Skeletal muscle satellite cell (primary cell): Measurements from ENCODE around the gene TBRG4.
A peak's percentile ranks its signal among the peaks of the same experiment; 100 is the strongest.

Source experiments
- H3K27me3 ChIP-seq: 2 replicates; pipeline ENCODE4 v1.7.0; 2013; ENCODE audit warnings: low read length; ENCODE audit not compliant: control insufficient read depth, insufficient read depth
- H3K36me3 ChIP-seq: 2 replicates; pipeline ENCODE4 v1.7.0; 2013; ENCODE audit warnings: mild to moderate bottlenecking, control low read depth, low read length; ENCODE audit not compliant: insufficient read depth
- H3K4me1 ChIP-seq: 2 replicates; pipeline ENCODE4 v1.7.0; 2013; ENCODE audit warnings: low read length; ENCODE audit not compliant: control insufficient read depth, insufficient read depth
- H3K4me2 ChIP-seq: 2 replicates; pipeline ENCODE4 v1.7.0; 2013; ENCODE audit warnings: mild to moderate bottlenecking, low read length
- H3K4me3 ChIP-seq: 2 replicates; pipeline ENCODE4 v1.7.0; 2013; ENCODE audit warnings: low read length
- H3K9ac ChIP-seq: 2 replicates; pipeline ENCODE4 v1.7.0; 2013; ENCODE audit warnings: mild to moderate bottlenecking, low read depth, low read length, moderate library complexity
- H3K9me3 ChIP-seq: replicated peaks from 2 replicates; pipeline ENCODE4 v1.7.0; 2013; ENCODE audit warnings: mild to moderate bottlenecking, control low read depth, low read length

The TBRG4 gene

GRCh38 chr7:45098983-45099839 is 12.3 kb downstream of the TBRG4 start:
- no peak overlapping the region for H3K9ac ChIP-seq
- H3K4me2 ChIP-seq = no peak overlapping the region
- H3K4me1 ChIP-seq = no peaks in the 10 kb centered on the region
- peaks cover 52% of the 10 kb centered on the region for H3K36me3 ChIP-seq
- H3K4me3 ChIP-seq = no peak overlapping the region
- H3K9me3 ChIP-seq = no peaks in the 10 kb centered on the region
- no peaks in the 10 kb centered on the region for H3K27me3 ChIP-seq

GRCh38 chr7:45092931-45093235 is 18.6 kb downstream of the TBRG4 start:
- no peak overlapping the region for H3K4me2 ChIP-seq
- no peak overlapping the region for H3K9ac ChIP-seq
- no peaks in the 10 kb centered on the region for H3K9me3 ChIP-seq
- H3K27me3 ChIP-seq = peaks cover 6% of the 10 kb centered on the region
- no peak overlapping the region for H3K4me3 ChIP-seq
- peaks cover 16% of the 10 kb centered on the region for H3K4me1 ChIP-seq
- no peaks in the 10 kb centered on the region for H3K36me3 ChIP-seq

- H3K4me2 ChIP-seq = peak overlapping the region; percentile 23
- no peaks in the 10 kb centered on the region for H3K9me3 ChIP-seq
- H3K36me3 ChIP-seq = no peaks in the 10 kb centered on the region
- H3K27me3 ChIP-seq = peaks cover 6% of the 10 kb centered on the region
- H3K9ac ChIP-seq = no peak overlapping the region
- peaks cover 16% of the 10 kb centered on the region for H3K4me1 ChIP-seq
- H3K4me3 ChIP-seq = no peak overlapping the region
Observed at GRCh38 chr7:45092100-45092930, 19.2 kb downstream of the TBRG4 start.

GRCh38 chr7:45089341-45089891 is 22.1 kb downstream of the TBRG4 start:
- Histone ChIP-seq H3K9ac (peak overlapping the region; percentile 46), H3K9me3 (no peaks in the 10 kb centered on the region), H3K27me3 (peaks cover 6% of the 10 kb centered on the region), H3K4me2 (peak overlapping the region; percentile 91), H3K36me3 (no peaks in the 10 kb centered on the region), H3K4me1 (peaks cover 16% of the 10 kb centered on the region), H3K4me3 (peak overlapping the region; percentile 73)

GRCh38 chr7:45088821-45089340 is 22.6 kb downstream of the TBRG4 start, which contains the start of gene NACAD:
TSS of gene NACAD (minus strand) at chr7:45088969. CDS start at chr7:45088894, 75 bp downstream.
- H3K4me1 ChIP-seq = peaks cover 16% of the 10 kb centered on the region
- H3K27me3 ChIP-seq = peaks cover 6% of the 10 kb centered on the region
- H3K9ac ChIP-seq = peak within 1 kb of the TSS; percentile 46
- no peaks in the 10 kb centered on the region for H3K9me3 ChIP-seq
- H3K4me3 ChIP-seq = peak within 1 kb of the TSS; percentile 73
- H3K4me2 ChIP-seq = peak within 1 kb of the TSS; percentile 91
- no peaks in the 10 kb centered on the region for H3K36me3 ChIP-seq

GRCh38 chr7:45088146-45088701 is 23.3 kb downstream of the TBRG4 start:
- Histone ChIP-seq H3K27me3 (peaks cover 6% of the 10 kb centered on the region), H3K4me1 (peaks cover 16% of the 10 kb centered on the region), H3K36me3 (no peaks in the 10 kb centered on the region), H3K9ac (no peak overlapping the region), H3K4me2 (peak overlapping the region; percentile 91), H3K9me3 (no peaks in the 10 kb centered on the region), H3K4me3 (peak overlapping the region; percentile 73)

GRCh38 chr7:45087301-45088145 is 24.0 kb downstream of the TBRG4 start:
- Histone ChIP-seq H3K4me3 (no peak overlapping the region), H3K4me1 (peaks cover 14% of the 10 kb centered on the region), H3K36me3 (no peaks in the 10 kb centered on the region), H3K27me3 (peaks cover 6% of the 10 kb centered on the region), H3K9ac (no peak overlapping the region), H3K9me3 (no peaks in the 10 kb centered on the region), H3K4me2 (peak overlapping the region; percentile 91)

- Histone ChIP-seq H3K4me1 (peaks cover 14% of the 10 kb centered on the region), H3K9ac (no peak overlapping the region), H3K36me3 (no peaks in the 10 kb centered on the region), H3K9me3 (no peaks in the 10 kb centered on the region), H3K4me3 (no peak overlapping the region), H3K4me2 (no peak overlapping the region), H3K27me3 (peaks cover 6% of the 10 kb centered on the region)
Observed at GRCh38 chr7:45086331-45087065, 25.0 kb downstream of the TBRG4 start.

GRCh38 chr7:45085619-45086200 is 25.8 kb downstream of the TBRG4 start:
- Histone ChIP-seq H3K9me3 (no peaks in the 10 kb centered on the region), H3K36me3 (no peaks in the 10 kb centered on the region), H3K4me2 (no peak overlapping the region), H3K4me1 (peaks cover 14% of the 10 kb centered on the region), H3K27me3 (peaks cover 6% of the 10 kb centered on the region), H3K9ac (no peak overlapping the region), H3K4me3 (no peak overlapping the region)
